Activated CD4-positive, alpha-beta memory T cell treated with anti-CD3 and anti-CD28 coated beads, Interleukin-2, amount 10 ng/mL, durations not matched to agents 7 days and 5 days (primary cell): ENCODE measurements around the gene DCAKD. TPM values are rescaled to one million over a fixed set of nuclear protein-coding genes. Genes with fewer than 3 reads are reported as not detected.
"Not testable (repeated sequence)": the region's sequence is repeated elsewhere in the genome, so short reads cannot be mapped to it uniquely, and the experiment has no call there.

Experiments used
- CTCF ChIA-PET: fragments of 350-600 bp; sonication (Branson Sonifier 250); formaldehyde crosslinking; loops from one replicate; lab custom pipeline; 2021; ENCODE audit warnings: antibody characterized with exemption, inconsistent platforms; lab: Charles Lee
- POLR2A ChIA-PET: fragments of 350-600 bp; sonication (Branson Sonifier 250); formaldehyde crosslinking; loops from one replicate; lab custom pipeline; 2021; ENCODE audit warnings: antibody characterized with exemption; lab: Charles Lee
- DNase-seq: peaks from one replicate; pipeline ENCODE4 v3.0.0-alpha.2; 2020
- H3K27ac Mint-ChIP-seq: one replicate; pipeline ENCODE4 v1.8.0; 2021; ENCODE audit warnings: mild to moderate bottlenecking, mixed read lengths
- H3K27me3 Mint-ChIP-seq: one replicate; pipeline ENCODE4 v1.8.0; 2021; ENCODE audit warnings: mixed read lengths
- H3K36me3 Mint-ChIP-seq: one replicate; pipeline ENCODE4 v1.8.0; 2021; ENCODE audit warnings: low read depth, mixed read lengths
- H3K4me1 Mint-ChIP-seq: one replicate; pipeline ENCODE4 v1.8.0; 2021; ENCODE audit warnings: mixed read lengths
- H3K4me3 Mint-ChIP-seq: one replicate; pipeline ENCODE4 v1.8.0; 2021; ENCODE audit warnings: mild to moderate bottlenecking, mixed read lengths
- H3K9me3 Mint-ChIP-seq: one replicate; pipeline ENCODE4 v1.8.0; 2021; ENCODE audit warnings: mixed read lengths
- total RNA-seq, 2 experiments: library from RNA; stranded (reverse); gene quantifications; one replicate each; pipeline ENCODE4 v1.2.3, GENCODE V29; 2021

The DCAKD gene
- total RNA-seq, 2 experiments from 2014 or later: 25.9 to 26.2 TPM

DNA sequence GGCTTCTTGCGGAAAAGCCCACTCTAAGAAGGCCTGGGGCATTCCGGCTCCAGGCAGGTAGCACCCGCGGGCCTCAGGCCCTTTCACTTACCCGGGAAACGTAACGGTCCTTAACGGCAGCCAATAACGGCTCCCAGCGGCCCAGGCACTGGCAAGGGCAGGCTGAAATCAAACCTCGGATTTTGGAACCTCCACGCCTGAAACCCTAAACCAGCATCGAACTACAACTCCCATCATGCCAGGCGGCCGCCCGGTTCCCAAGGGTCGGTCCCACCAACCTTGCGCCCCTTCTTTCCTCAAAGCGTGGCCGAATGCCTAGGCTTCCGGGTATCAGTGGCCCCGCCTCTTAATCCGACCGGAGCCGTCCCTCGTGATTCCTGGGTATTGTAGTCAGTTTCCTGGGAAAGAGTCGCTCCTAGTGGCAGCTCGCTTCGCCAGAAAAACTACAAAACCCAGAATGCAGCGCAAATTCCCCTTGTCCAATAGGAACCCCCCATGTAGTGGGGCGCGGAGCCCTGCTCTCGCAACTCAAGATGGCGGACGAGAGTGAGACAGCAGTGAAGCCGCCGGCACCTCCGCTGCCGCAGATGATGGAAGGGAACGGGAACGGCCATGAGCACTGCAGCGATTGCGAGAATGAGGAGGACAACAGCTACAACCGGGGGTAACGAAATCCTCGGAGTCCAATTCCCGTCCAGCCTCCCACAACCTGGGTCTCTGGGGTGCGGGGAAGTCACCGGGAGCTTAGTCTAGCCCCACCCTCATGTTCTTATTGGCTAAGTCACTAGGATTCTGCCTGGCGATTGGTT, 9.6 kb upstream of the DCAKD start, which contains the start of gene NMT1:
TSS of gene NMT1 (plus strand) at position 521 of the 809 bp plus-strand sequence. CDS start at position 534, 13 bp downstream.
- no peaks in the 10 kb centered on the region for H3K27me3 Mint-ChIP-seq
- H3K9me3 Mint-ChIP-seq: no peaks in the 10 kb centered on the region
- peak; percentile 98 for DNase-seq
- peak within 1 kb of the TSS; percentile 89 for H3K4me3 Mint-ChIP-seq
- peak within 1 kb of the TSS; percentile 96 for H3K27ac Mint-ChIP-seq
- H3K4me1 Mint-ChIP-seq: peaks cover 42% of the 10 kb centered on the region
- ChIA-PET POLR2A (interaction anchor here (0.6 to 6.6 kb wide), 27 partner anchors 11 to 874 kb away, joined by 3 to 159 read pairs (median 4); partner anchors contain the start of genes ACBD4, C1QL1, CCDC43 and DCAKD), CTCF (interaction anchor here (0.6 to 3.8 kb wide), 7 partner anchors 9 to 282 kb away, joined by 3 to 23 read pairs (median 3); partner anchors contain the start of gene ACBD4)
- peaks cover 18% of the 10 kb centered on the region for H3K36me3 Mint-ChIP-seq

DNA sequence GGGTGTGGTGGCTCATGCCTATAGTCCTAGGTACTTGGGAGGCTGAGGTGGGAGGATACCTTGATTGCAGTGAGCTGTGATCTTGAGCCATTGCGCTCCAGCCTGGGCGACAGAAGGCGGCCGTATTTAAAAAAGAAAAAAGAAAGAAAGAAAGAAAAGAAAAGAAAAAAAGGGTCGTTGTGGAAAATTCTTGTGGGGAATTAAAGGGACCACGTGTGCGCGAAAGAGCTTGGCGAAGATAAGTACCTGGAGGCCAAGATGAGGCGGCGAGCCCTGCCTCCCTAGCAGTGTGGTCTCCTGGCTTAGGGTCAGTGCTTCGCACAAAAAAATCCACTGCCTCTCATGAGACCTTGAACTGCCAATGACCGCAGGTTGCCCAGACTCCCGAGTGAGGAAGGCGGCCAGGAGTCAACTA, 9.0 kb upstream of the DCAKD start:
- CTCF ChIA-PET: interaction anchor here (1.2 to 3.8 kb wide), 5 partner anchors 8 to 282 kb away, joined by 3 to 23 read pairs (median 5); partner anchors contain the start of gene ACBD4
- peaks cover 45% of the 10 kb centered on the region for H3K4me1 Mint-ChIP-seq

DNA sequence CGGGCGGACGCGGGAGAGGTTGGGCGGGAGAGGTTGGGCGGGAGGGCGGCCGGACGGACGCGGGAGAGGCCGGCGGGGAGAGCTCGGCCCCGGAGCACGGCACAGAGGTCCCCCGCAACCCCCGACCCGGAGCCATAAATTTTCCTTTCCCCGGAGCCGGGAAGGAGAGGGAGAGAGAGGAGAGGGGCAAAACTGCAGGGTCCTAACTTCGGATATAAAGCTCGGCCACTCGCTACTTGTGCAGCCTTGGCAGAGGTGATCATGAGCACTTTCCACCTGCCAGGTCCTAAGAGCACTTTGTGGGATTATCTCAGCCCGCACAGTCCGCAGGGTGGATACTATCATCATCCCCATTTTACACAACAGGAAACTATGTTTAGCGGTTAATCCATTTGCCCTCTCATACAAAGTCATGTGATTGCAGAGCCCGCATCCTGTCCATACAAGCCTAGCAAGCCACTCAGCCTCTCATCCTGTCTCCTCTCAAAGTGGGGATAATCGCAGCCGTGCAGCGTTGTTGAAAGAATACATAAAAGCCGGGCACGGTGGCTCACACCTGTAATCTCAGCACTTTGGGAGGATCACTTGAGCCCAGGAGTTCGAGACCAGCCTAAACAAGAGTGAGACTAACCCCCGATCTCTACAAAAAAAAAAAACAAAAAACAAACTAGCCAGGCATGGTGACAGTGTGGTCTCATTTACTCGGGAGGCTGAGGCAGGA, 780 bp upstream of the DCAKD start:
- H3K4me3 Mint-ChIP-seq: peak overlapping the region; percentile 83
- DNase-seq: peak; percentile 79
- H3K4me1 Mint-ChIP-seq: peaks cover 43% of the 10 kb centered on the region
- H3K27ac Mint-ChIP-seq: peak overlapping the region; percentile 98
- CTCF ChIA-PET: interaction anchor here (1.1 to 3.8 kb wide), 2 partner anchors 9 to 83 kb away, joined by 3 to 21 read pairs; partner anchors contain the start of genes ACBD4 and NMT1
- POLR2A ChIA-PET: interaction anchor here (0.7 to 6.0 kb wide), 5 partner anchors 11 to 169 kb away, joined by 3 to 159 read pairs (median 10); partner anchors contain the start of genes FMNL1, HEXIM1, HEXIM2 and NMT1
- H3K27me3 Mint-ChIP-seq: no peaks in the 10 kb centered on the region
- peaks cover 21% of the 10 kb centered on the region for H3K36me3 Mint-ChIP-seq
- no peaks in the 10 kb centered on the region for H3K9me3 Mint-ChIP-seq

More for the DNA sequence above, 9.0 kb upstream of the DCAKD start:
- Mint-ChIP-seq H3K4me3 (peak overlapping the region; percentile 89), H3K9me3 (no peaks in the 10 kb centered on the region), H3K27ac (peak overlapping the region; percentile 96), H3K36me3 (peaks cover 22% of the 10 kb centered on the region), H3K27me3 (no peaks in the 10 kb centered on the region)
- no peak for DNase-seq
- POLR2A ChIA-PET: interaction anchor here (0.6 to 6.6 kb wide), 23 partner anchors 11 to 874 kb away, joined by 3 to 159 read pairs (median 4); partner anchors contain the start of genes ACBD4, C1QL1, CCDC43 and DCAKD

DNA sequence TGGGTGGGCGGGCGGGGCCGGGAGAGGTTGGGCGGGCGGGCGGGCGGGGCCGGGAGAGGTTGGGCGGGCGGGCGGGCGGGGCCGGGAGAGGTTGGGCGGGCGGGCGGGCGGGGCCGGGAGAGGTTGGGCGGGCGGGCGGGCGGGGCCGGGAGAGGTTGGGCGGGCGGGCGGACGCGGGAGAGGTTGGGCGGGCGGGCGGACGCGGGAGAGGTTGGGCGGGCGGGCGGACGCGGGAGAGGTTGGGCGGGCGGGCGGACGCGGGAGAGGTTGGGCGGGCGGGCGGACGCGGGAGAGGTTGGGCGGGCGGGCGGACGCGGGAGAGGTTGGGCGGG, 254 bp upstream of the DCAKD start:
- POLR2A ChIA-PET: interaction anchor here (0.7 to 6.0 kb wide), 8 partner anchors 11 to 170 kb away, joined by 3 to 159 read pairs (median 6); partner anchors contain the start of genes FMNL1, HEXIM1, HEXIM2 and KIF18B
- CTCF ChIA-PET: interaction anchor here (1.1 to 3.8 kb wide), 3 partner anchors 9 to 97 kb away, joined by 3 to 21 read pairs (median 4); partner anchors contain the start of genes ACBD4, HEXIM1 and NMT1
- Mint-ChIP-seq H3K27ac (peak overlapping the region; percentile 98), H3K4me1 (peaks cover 47% of the 10 kb centered on the region), H3K36me3 (peaks cover 22% of the 10 kb centered on the region), H3K4me3 (peak overlapping the region; percentile 83)
- DNase-seq, H3K9me3 Mint-ChIP-seq, H3K27me3 Mint-ChIP-seq: not testable (repeated sequence)

DNA sequence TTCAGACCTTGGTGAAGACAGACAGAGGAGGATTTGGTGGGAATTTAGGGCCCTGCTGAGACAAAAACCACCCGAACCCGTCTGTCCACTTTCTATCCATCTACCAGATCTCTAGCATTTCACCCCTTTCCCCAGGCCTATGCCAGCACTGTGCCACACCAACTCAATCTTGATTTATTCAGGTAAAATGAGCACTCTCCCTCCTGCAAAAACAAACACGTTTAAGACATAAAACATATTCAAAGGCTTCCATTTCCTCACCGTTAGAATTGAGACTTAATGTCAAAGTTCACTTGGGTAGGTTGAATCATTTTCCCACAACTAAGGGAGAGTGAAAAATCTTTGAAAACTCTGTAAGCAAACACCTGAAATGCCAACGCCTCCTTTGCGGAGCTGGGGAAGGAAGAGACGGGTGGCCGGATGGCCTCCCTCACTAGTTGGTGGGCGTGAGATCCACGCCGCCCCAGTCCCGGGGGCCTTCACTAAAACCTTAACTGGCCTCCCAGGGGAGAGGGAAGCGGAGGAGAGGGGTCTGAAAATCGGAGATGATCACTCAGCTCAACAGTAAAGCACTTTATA, 862 bp downstream of the DCAKD start:
- DNase-seq: peak; percentile 45
- Mint-ChIP-seq H3K9me3 (no peaks in the 10 kb centered on the region), H3K27ac (peak overlapping the region; percentile 97), H3K36me3 (peaks cover 25% of the 10 kb centered on the region), H3K27me3 (no peaks in the 10 kb centered on the region), H3K4me1 (peaks cover 48% of the 10 kb centered on the region), H3K4me3 (peak overlapping the region; percentile 96)
- CTCF ChIA-PET: interaction anchor here (0.6 to 3.8 kb wide), 9 partner anchors 11 to 548 kb away, joined by 3 to 21 read pairs (median 5); partner anchors contain the start of genes ACBD4, HEXIM1 and NMT1
- POLR2A ChIA-PET: interaction anchor here (0.7 to 6.0 kb wide), 15 partner anchors 12 to 266 kb away, joined by 3 to 159 read pairs (median 4); partner anchors contain the start of genes HEXIM1, HEXIM2, KIF18B and MAP3K14

DNA sequence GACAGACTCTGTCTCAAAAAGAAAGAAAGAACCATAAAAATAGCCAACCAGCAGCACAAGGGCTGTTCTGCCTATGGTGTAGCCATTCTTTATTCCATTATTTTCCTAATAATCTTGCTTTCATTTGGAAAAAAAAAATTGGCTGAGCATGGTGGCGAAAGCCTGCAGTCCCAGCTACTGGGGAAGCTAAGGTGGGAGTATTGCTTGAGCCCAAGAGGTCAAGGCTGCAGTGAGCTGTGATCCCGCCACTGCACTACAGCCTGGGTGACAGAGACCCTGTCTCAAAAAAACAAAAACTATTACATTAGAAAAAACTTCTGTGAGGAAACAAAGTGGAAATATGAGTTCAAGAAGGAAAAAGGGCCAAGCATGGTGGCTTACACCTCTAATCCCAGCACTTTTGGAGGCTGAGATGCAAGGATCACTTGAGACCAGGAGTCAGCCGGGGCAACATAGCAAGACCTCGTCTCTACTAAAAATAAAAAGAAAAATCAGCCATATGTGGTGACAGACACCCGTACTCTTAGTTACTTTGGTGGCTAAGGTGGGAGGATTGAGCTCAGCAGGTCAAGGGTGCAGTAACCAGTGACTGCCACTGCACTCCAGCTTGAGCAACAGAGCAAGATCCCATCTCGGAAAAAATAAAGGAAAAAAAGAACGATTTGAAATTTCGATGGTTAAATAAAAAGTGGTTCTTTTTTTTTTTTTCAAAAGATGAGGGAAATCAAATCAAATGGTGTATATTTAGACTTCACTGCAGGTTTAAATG, 2.5 kb downstream of the DCAKD start:
- Mint-ChIP-seq H3K4me1 (peaks cover 42% of the 10 kb centered on the region), H3K27ac (peak overlapping the region; percentile 63), H3K9me3 (no peaks in the 10 kb centered on the region), H3K36me3 (peaks cover 18% of the 10 kb centered on the region), H3K4me3 (peak overlapping the region; percentile 96), H3K27me3 (no peaks in the 10 kb centered on the region)
- no peak for DNase-seq
- ChIA-PET POLR2A (interaction anchor here (0.7 to 6.0 kb wide), 5 partner anchors 10 to 30 kb away, joined by 3 to 159 read pairs (median 5); partner anchors contain the start of gene NMT1), CTCF (interaction anchor here (0.6 to 3.8 kb wide), 15 partner anchors 12 to 383 kb away, joined by 3 to 21 read pairs (median 4); partner anchors contain the start of genes ACBD4 and NMT1)

DNA sequence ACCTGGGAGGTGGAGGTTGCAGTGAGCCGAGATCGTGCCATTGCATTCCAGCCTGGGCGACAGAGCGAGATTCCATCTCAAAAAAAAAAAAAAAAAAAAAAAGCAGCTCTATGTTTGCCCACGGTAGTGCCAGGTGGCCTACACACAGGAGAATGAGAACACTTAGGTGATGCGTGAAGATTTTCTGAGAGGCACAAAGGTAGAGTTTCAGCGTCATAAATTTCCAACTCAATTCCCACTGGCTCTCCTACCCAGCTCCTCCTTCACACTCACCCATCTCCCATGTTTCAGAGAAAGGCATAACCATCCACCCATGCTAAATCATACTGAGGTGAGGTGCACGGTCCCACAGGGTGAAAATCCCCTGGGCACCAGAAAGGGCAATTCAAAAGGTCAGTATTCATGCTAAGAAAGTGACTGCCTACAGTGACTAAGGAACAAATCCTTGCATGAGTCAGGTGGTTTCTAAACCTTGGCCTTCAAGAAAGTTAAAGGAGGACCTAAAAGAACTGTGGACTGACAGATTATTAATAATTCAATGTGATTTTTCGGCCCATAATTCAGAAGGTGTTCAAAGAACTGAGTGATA, 4.8 kb downstream of the DCAKD start:
- H3K4me3 Mint-ChIP-seq: no peak overlapping the region

DNA sequence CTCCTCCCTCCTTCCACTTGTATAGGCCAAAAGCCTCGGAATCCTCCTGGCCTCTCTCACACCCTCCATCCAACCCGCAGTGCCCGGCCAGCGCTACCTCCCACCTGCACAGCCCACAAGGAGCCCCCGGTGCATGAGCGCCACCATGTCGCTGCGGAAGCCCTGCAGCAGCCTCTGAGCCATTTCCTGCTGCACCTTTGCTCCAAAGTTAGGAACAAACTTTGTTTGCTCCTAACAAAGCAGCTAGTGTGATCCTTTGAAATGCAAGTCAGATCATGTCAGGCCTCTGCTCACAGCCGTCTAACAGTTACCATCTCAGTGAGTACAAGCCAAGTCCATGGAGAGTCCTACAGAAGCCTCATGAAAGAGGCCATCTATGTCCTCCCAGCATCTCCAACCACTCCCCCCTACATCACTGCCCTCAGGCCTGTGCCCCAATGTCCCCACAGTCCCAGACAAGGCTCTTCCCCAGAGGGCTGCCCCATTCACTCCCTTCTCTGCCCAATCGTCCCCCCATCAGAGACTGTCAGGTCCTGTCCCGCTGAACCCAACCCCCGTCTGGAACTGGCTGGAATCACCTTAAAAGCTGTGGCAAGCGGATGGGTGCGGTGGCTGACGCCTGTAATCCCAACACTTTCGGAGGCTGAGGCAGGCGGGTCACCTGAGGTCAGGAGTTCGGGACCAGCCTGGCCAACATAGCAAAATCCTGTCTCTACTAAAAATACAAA, 7.5 kb downstream of the DCAKD start:
- CTCF ChIA-PET: interaction anchor here (1.3 to 1.4 kb wide), 2 partner anchors 22 to 92 kb away, joined by 3 to 5 read pairs; partner anchors contain the start of gene ACBD4
- Mint-ChIP-seq H3K27ac (no peak overlapping the region), H3K36me3 (peaks cover 11% of the 10 kb centered on the region), H3K9me3 (no peaks in the 10 kb centered on the region), H3K4me3 (no peak overlapping the region), H3K4me1 (peaks cover 22% of the 10 kb centered on the region), H3K27me3 (no peaks in the 10 kb centered on the region)
- DNase-seq: no peak
- POLR2A ChIA-PET: no interaction called here

More for the DNA sequence above, 4.8 kb downstream of the DCAKD start:
- POLR2A ChIA-PET: interaction anchor here (6.0 kb wide), 1 partner anchor 16 kb away, joined by 159 read pairs; the partner anchor contains the start of gene NMT1
- no peaks in the 10 kb centered on the region for H3K9me3 Mint-ChIP-seq
- no peak overlapping the region for H3K27ac Mint-ChIP-seq
- no peaks in the 10 kb centered on the region for H3K27me3 Mint-ChIP-seq
- CTCF ChIA-PET: interaction anchor here (0.7 to 1.6 kb wide), 3 partner anchors 25 to 128 kb away, joined by 3 to 5 read pairs (median 4); no protein-coding TSS in a partner anchor
- DNase-seq: no peak
- H3K4me1 Mint-ChIP-seq: peaks cover 36% of the 10 kb centered on the region
- peaks cover 18% of the 10 kb centered on the region for H3K36me3 Mint-ChIP-seq

DNA sequence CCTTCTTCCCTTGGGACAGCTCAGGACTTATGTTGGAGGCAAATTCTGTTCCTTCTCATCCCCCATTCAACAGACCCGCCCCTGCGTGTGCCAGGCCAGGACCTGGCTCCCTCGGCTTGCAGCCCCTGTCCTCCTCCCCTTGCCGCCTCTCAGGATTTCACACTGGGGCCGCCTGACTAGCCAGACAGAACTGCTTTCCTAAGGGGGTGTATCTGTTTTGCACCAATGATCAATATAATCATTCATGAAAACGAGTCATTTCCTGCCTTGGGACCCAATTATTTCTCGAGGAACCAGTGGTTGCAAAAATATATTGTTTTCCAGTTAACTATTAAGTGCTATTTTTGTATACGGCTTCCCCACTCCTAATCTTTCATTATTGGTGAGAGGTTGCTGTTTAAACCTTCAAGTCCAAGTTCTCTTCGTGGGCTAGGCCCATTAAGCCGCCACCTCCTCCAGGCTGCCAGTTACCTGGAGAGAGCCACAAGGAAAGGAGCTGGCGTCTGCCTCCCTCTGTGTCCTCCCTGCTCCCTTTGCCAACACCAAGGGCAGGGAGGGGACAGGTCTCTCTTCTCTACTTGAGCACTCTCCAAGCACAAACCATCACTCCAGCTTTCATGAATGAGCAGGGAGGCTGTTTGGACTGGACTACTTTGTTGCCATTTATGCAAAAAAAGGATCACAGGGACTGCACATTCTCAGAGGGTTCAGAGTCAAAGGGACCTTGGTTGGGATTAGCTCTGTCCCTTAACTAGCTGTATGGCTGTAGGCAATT, 8.9 kb downstream of the DCAKD start:
- CTCF ChIA-PET: interaction anchor here (1.3 to 1.4 kb wide), 2 partner anchors 21 to 93 kb away, joined by 3 to 5 read pairs; partner anchors contain the start of gene ACBD4
- DNase-seq: no peak
- H3K27ac Mint-ChIP-seq: no peak overlapping the region
- H3K4me1 Mint-ChIP-seq: peaks cover 17% of the 10 kb centered on the region
- H3K36me3 Mint-ChIP-seq: peaks cover 9% of the 10 kb centered on the region
- POLR2A ChIA-PET: no interaction called here
- no peaks in the 10 kb centered on the region for H3K9me3 Mint-ChIP-seq
- no peak overlapping the region for H3K4me3 Mint-ChIP-seq
- no peaks in the 10 kb centered on the region for H3K27me3 Mint-ChIP-seq

DNA sequence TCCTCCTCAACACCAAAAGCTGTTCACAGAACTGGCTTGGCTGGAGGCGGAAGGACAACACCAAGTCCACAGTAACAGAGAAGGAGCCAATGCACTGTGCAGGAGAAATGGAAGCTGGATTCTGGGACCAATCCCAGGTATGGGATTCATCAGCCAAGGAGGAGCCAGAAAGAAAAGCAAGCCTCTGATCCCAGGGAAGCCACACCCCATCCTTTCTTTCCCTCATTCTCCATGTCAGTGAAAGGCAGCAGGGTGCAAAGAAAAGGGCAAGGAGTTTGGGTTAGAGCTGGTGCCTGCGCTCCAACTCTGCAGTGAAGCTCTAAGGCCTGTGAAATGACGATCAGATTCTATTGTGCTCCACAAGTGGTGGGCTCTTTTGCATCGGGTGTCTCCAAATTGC, 11.0 kb downstream of the DCAKD start:
- Mint-ChIP-seq H3K9me3 (no peaks in the 10 kb centered on the region), H3K4me1 (peaks cover 11% of the 10 kb centered on the region), H3K36me3 (peaks cover 3% of the 10 kb centered on the region), H3K27ac (no peak overlapping the region), H3K4me3 (no peak overlapping the region), H3K27me3 (no peaks in the 10 kb centered on the region)
- ChIA-PET CTCF (no interaction called here), POLR2A (no interaction called here)
- no peak for DNase-seq
